Upper lobe of left lung (tissue), 6 donors: ENCODE data around the gene RGS12. TPM values are rescaled to one million over a fixed set of nuclear protein-coding genes. Genes with fewer than 3 reads are reported as not detected.

Source experiments
- ATAC-seq, 2 donors: fragments of 200-7000 bp; cut with Tn5 transposase; one replicate each; pipeline ENCODE4 v1.9.1; 2022; ENCODE audit warnings: mild to moderate bottlenecking in 2 of 2, moderate library complexity in 2 of 2; ENCODE audit not compliant: low FRiP score in 2 of 2
- DNase-seq, 2 donors: peaks; one replicate each; pipeline ENCODE4 v3.0.0-alpha.2; 2019 to 2020
- H3K27ac ChIP-seq, 4 donors: fragments of 200-600 bp; sonication (generic); one replicate each; pipeline ENCODE4 v1.5.1; 2016 to 2019
- H3K27me3 ChIP-seq, 4 donors: fragments of 200-600 bp; sonication (generic); one replicate each; pipeline ENCODE4 v1.5.1; 2017 to 2019
- H3K36me3 ChIP-seq, 4 donors: fragments of 200-600 bp; sonication (generic); one replicate each; pipeline ENCODE4 v1.5.1; 2016 to 2019
- H3K4me1 ChIP-seq, 4 donors: fragments of 200-600 bp; sonication (generic); one replicate each; pipeline ENCODE4 v1.5.1; 2018 to 2019
- H3K4me3 ChIP-seq, 4 donors: fragments of 200-600 bp; sonication (generic); one replicate each; pipeline ENCODE4 v1.5.1; 2017 to 2019; ENCODE audit warnings: mild to moderate bottlenecking in 2 of 4, moderate library complexity in 1 of 4
- H3K9me3 ChIP-seq, 4 donors: fragments of 200-600 bp; sonication (generic); one replicate each; pipeline ENCODE4 v1.5.1; 2018 to 2019
- CTCF ChIP-seq, 6 experiments: fragments of 450-650 bp in 4 of 6; fragments of 200-600 bp in 2 of 6; sonication (generic) in 2 of 6; IDR thresholded peaks; one replicate each; pipeline ENCODE4 v1.5.1; 2016 to 2019; ENCODE audit warnings: antibody characterized with exemption in 6 of 6
- EP300 ChIP-seq, 4 donors: sonication (generic); formaldehyde crosslinking; IDR thresholded peaks; one replicate each; pipeline ENCODE4 v1.5.1; 2017; ENCODE audit warnings: antibody characterized with exemption in 4 of 4, control low read depth in 2 of 4
- POLR2A ChIP-seq, 4 donors: fragments of 450-650 bp; IDR thresholded peaks; one replicate each; pipeline ENCODE4 v1.5.1; 2016 to 2017; ENCODE audit warnings: antibody characterized with exemption in 4 of 4, mild to moderate bottlenecking in 2 of 4
- POLR2AphosphoS5 ChIP-seq, 2 donors: sonication (generic); formaldehyde crosslinking; IDR thresholded peaks; one replicate each; pipeline ENCODE4 v1.5.1; 2017; ENCODE audit warnings: antibody characterized with exemption in 2 of 2
- WGBS, 2 donors: methylation state at CpG; one replicate each; pipeline ENCODE4 v1.1.5; 2017 to 2018; 5-methylcytosine and 5-hydroxymethylcytosine counted together
- total RNA-seq, 6 donors: library from RNA; depleted of rRNA in 4 of 6; stranded (reverse); fragments of >200 nt in 4 of 6; gene quantifications; one replicate each; pipeline versions ENCODE4 v1.1.0 to v1.2.1, GENCODE V29; 2016 to 2021
- donor health status: DM: no; HTN: no; CAD: no; lungs with moderate emphysema.
- donor health status: DM: no; HTN: yes; CAD: no; lungs with severe emphysema.

Gene RGS12
- total RNA-seq, 6 donors from 2014 or later = 17.8 to 124 (median 49.7) TPM

GRCh38 chr4:3320361-3321023, 27.7 kb downstream of the RGS12 start:
- WGBS, 2 donors = 75 to 80% methylated on average over 21 of the region's 21 CpGs
- no peak for TF ChIP-seq CTCF (IDR thresholded peaks at IDR 0.05)
- no peak for TF ChIP-seq POLR2A (IDR thresholded peaks at IDR 0.05)
- TF ChIP-seq POLR2AphosphoS5 (IDR thresholded peaks at IDR 0.05) = no peak
- TF ChIP-seq EP300 (IDR thresholded peaks at IDR 0.05) = no peak
- H3K4me1 ChIP-seq = peaks cover 7 to 22% (median 16%) of the 10 kb centered on the region in 4 donors
- H3K4me3 ChIP-seq = no peak overlapping the region
- no peaks in the 10 kb centered on the region for H3K9me3 ChIP-seq
- H3K27ac ChIP-seq = peak overlapping the region in 2 of 4 donors; percentile 35 to 36
- no peaks in the 10 kb centered on the region for H3K27me3 ChIP-seq
- ATAC-seq (no peak), DNase-seq (peak in 1 of 2 donors; percentile 68)
- H3K36me3 ChIP-seq = peaks cover 0 to 22% (median 15%) of the 10 kb centered on the region in 4 donors

DNA sequence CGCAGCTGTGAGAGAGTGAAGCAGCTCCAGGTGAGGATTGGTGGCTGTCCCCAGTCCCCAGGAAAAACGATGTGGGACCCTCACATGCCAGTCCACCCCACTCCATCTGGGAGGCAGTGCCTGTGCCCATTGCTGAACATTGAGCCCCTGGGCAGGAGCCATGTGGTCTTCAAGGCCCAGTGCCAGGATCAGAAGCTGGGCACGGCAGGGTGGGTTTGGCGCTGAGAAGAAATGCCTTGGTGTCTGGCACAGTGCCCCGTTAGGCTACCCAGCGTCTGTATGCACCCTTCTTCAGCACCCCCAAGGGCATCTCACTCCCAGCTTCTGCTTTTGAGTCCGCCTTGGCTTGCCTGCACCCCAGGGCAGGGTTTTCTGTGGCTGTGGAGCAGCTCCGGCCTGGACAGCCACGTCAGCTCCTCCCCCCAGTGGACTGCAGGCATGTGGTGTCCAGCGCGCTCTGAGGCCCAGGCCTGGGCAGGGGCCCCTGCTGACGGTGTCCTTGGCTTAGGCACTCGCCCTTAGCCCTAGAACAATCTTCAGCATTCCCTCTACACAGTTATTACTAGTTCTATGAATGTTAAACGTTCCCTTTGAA, 28.6 kb downstream of the RGS12 start:
- peak overlapping the region in 3 of 4 donors; percentile 23 to 36 (median 35) for H3K27ac ChIP-seq
- ATAC-seq (peak; percentile 25 to 28), DNase-seq (peak in 1 of 2 donors; percentile 81)
- H3K4me3 ChIP-seq = no peak overlapping the region
- H3K27me3 ChIP-seq = no peaks in the 10 kb centered on the region
- H3K4me1 ChIP-seq = peaks cover 7 to 22% (median 16%) of the 10 kb centered on the region in 4 donors
- H3K9me3 ChIP-seq = no peaks in the 10 kb centered on the region
- WGBS, 2 donors = 70 to 76% methylated on average over 14 of the region's 14 CpGs
- peaks cover 0 to 22% (median 11%) of the 10 kb centered on the region in 4 donors for H3K36me3 ChIP-seq
- TF ChIP-seq EP300 (IDR thresholded peaks at IDR 0.05) = no peak
- TF ChIP-seq POLR2AphosphoS5 (IDR thresholded peaks at IDR 0.05) = no peak
- TF ChIP-seq POLR2A (IDR thresholded peaks at IDR 0.05) = no peak
- no peak for TF ChIP-seq CTCF (IDR thresholded peaks at IDR 0.05)

DNA sequence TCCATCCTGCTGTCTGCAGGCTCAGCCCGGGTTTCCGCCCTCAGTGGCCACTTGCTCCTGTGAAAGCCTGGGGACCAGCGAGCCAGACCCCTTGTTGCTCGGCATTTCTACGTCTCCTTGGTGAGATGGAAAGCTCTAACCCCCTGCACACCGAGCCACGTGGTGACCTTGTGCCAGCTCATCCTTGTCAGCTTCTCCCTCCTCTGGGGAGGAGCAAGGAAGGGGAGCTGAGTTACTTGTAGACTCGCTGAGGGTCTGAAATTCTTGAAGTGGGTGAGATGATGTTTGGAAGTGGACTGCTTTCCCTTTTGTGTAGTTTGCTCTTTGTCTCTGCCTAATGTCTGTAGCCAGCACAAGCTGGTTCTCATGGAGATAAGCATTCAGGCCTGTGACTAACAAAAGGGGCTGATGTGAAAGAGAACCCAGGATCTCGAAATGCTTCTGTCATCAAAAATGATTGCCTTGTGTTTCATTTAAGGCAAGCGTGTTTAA, 29.3 kb downstream of the RGS12 start:
- no peaks in the 10 kb centered on the region for H3K9me3 ChIP-seq
- no peaks in the 10 kb centered on the region for H3K27me3 ChIP-seq
- 76 to 81% methylated on average over 10 of the region's 10 CpGs for WGBS, 2 donors
- peak overlapping the region in 3 of 4 donors; percentile 23 to 36 (median 35) for H3K27ac ChIP-seq
- DNase-seq (no peak), ATAC-seq (no peak)
- no peak overlapping the region for H3K4me3 ChIP-seq
- peaks cover 7 to 22% (median 16%) of the 10 kb centered on the region in 4 donors for H3K4me1 ChIP-seq
- TF ChIP-seq POLR2A (IDR thresholded peaks at IDR 0.05) = no peak
- H3K36me3 ChIP-seq = peaks cover 0 to 16% (median 7%) of the 10 kb centered on the region in 4 donors

DNA sequence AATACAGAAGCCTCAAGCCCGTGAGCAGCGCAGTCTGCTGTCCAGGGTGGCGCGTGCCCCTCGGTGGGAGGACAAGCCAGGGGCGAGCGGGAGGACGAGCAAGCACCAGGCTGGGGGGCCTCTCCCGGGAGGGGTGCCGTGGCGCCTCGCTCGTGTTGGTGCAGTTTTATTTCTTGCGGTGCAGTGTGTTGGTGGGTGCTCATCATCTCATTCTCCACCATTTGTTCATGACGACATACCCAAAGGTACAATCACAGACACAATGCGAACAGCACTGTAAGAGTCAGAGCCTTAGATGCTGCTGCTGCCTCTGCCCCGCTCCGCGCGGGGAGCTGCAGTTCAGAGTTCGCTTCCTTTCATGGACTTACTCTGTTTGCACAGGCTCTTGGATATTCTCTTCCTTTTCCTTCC, 30.3 kb downstream of the RGS12 start:
- 91 to 93% methylated on average over 21 of the region's 21 CpGs for WGBS, 2 donors
- H3K4me1 ChIP-seq = peaks cover 5 to 22% (median 13%) of the 10 kb centered on the region in 4 donors
- H3K27me3 ChIP-seq = no peaks in the 10 kb centered on the region
- no peak for TF ChIP-seq EP300 (IDR thresholded peaks at IDR 0.05)
- no peak for TF ChIP-seq POLR2AphosphoS5 (IDR thresholded peaks at IDR 0.05)
- no peak for TF ChIP-seq POLR2A (IDR thresholded peaks at IDR 0.05)
- TF ChIP-seq CTCF (IDR thresholded peaks at IDR 0.05) = no peak
- no peak overlapping the region for H3K4me3 ChIP-seq
- ATAC-seq (no peak), DNase-seq (no peak)
- H3K27ac ChIP-seq = no peak overlapping the region
- H3K36me3 ChIP-seq = peaks cover 0 to 7% (median under 1%) of the 10 kb centered on the region in 4 donors
- H3K9me3 ChIP-seq = no peaks in the 10 kb centered on the region

DNA sequence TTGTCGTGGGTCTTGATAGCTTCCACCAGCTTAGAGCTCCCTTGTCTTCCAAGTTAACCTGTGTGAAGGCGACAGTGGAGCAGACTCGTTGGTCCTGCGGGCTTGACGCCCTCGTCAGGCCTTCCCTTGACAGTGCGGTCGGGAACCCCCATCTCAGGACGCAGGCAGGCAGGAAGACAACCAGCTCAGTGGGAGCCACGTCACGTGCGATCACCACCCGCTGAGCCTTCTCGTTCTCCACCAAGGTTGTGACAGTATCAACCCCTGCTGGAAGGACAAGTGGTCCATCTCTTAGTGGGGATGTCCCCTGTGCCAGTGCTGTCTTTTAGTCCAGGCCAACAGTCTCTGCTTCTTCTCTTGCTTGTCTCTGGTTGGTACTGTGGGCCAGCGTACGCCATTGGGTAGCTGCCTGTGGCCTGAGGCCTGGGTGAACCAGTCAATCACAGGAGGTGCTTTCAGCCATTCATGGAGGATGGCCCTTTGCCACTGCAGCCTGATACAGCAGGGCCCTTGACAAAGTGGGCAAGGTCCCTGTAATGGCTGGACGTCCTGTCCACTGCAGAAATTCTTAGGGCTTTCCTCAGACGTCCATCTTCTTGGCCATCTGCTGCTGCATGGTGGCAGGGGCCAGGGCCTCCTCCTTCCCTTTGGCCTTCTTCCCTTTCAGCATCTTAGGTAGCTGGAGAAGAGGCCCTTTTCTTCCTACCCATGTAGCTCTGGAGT, 31.4 kb downstream of the RGS12 start:
- no peaks in the 10 kb centered on the region for H3K9me3 ChIP-seq
- no peak overlapping the region for H3K4me3 ChIP-seq
- TF ChIP-seq POLR2AphosphoS5 (IDR thresholded peaks at IDR 0.05) = no peak
- TF ChIP-seq CTCF (IDR thresholded peaks at IDR 0.05) = no peak
- TF ChIP-seq POLR2A (IDR thresholded peaks at IDR 0.05) = no peak
- no peak for TF ChIP-seq EP300 (IDR thresholded peaks at IDR 0.05)
- H3K27ac ChIP-seq = no peak overlapping the region
- no peaks in the 10 kb centered on the region for H3K36me3 ChIP-seq
- no peaks in the 10 kb centered on the region for H3K27me3 ChIP-seq
- DNase-seq (no peak), ATAC-seq (no peak)
- WGBS, 2 donors = 87 to 92% methylated on average over 11 to 18 of the region's 18 CpGs
- H3K4me1 ChIP-seq = peaks cover 3 to 22% (median 10%) of the 10 kb centered on the region in 4 donors
